ENCODE data around the gene SRRD. TPM values are rescaled to one million over a fixed set of nuclear protein-coding genes. Genes with fewer than 3 reads are reported as not detected.

SRRD gene
- total and polyA plus RNA-seq, 12 donors: 10.3 to 261 (median 17.1) TPM

- 93 to 98% (median 95%) methylated on average over 15 to 26 of the region's 26 CpGs for WGBS, 4 donors
- intact Hi-C loops (cut with DNase I): no loop called here
Measured at GRCh38 chr22:26457661-26458272, 25.9 kb upstream of the SRRD start.

GRCh38 chr22:26460202-26460601, 23.5 kb upstream of the SRRD start:
- Histone ChIP-seq H3K27ac (no peak overlapping the region), H3K4me1 (replicated peaks in 1 of 2) (peaks cover 6 to 33% of the 10 kb centered on the region in 2 donors), H3K36me3 (replicated peaks in 1 of 2) (peaks cover 0 to 49% of the 10 kb centered on the region in 2 donors), H3K27me3 (no peaks in the 10 kb centered on the region), H3K4me3 (no peak overlapping the region), H3K9me3 (replicated peaks in 1 of 3) (no peaks in the 10 kb centered on the region)
- intact Hi-C loops (cut with DNase I): loop anchor here (2.0 to 10.0 kb wide), 3 partner anchors 58 to 95 kb away; no protein-coding TSS in a partner anchor
- no peak for DNase-seq
- no peak for TF ChIP-seq CTCF (IDR thresholded peaks at IDR 0.05)
- TF ChIP-seq POLR2A (IDR thresholded peaks at IDR 0.05): no peak
- WGBS, 4 donors: 77 to 86% (median 84%) methylated on average over 6 of the region's 6 CpGs

More at GRCh38 chr22:26457661-26458272, 25.9 kb upstream of the SRRD start:
- Histone ChIP-seq H3K9me3 (replicated peaks in 1 of 3) (no peaks in the 10 kb centered on the region), H3K4me1 (replicated peaks in 1 of 2) (peaks cover 2 to 19% of the 10 kb centered on the region in 2 donors), H3K27me3 (no peaks in the 10 kb centered on the region), H3K27ac (no peak overlapping the region), H3K36me3 (replicated peaks in 1 of 2) (peaks cover 0 to 44% of the 10 kb centered on the region in 2 donors), H3K4me3 (no peak overlapping the region)
- DNase-seq: no peak
- TF ChIP-seq POLR2A (IDR thresholded peaks at IDR 0.05): no peak
- no peak for TF ChIP-seq CTCF (IDR thresholded peaks at IDR 0.05)

GRCh38 chr22:26461188-26461810, 22.4 kb upstream of the SRRD start:
- Histone ChIP-seq H3K4me1 (replicated peaks in 1 of 2) (peaks cover 6 to 33% of the 10 kb centered on the region in 2 donors), H3K4me3 (no peak overlapping the region), H3K27me3 (no peaks in the 10 kb centered on the region), H3K9me3 (replicated peaks in 1 of 3) (no peaks in the 10 kb centered on the region), H3K36me3 (replicated peaks in 1 of 2) (peaks cover 0 to 53% of the 10 kb centered on the region in 2 donors), H3K27ac (no peak overlapping the region)
- TF ChIP-seq POLR2A (IDR thresholded peaks at IDR 0.05): no peak
- TF ChIP-seq CTCF (IDR thresholded peaks at IDR 0.05): peak; percentile 59 to 79 (median 72)
- intact Hi-C loops (cut with DNase I): loop anchor here (2.0 to 10.0 kb wide), 3 partner anchors 59 to 96 kb away; no protein-coding TSS in a partner anchor
- WGBS, 4 donors: 14 to 25% (median 19%) methylated on average over 3 of the region's 3 CpGs
- peak; percentile 57 to 82 (median 77) for DNase-seq

- peak in 1 of 7 donors; percentile 9 for DNase-seq
- Histone ChIP-seq H3K36me3 (replicated peaks in 1 of 2) (peaks cover 0 to 54% of the 10 kb centered on the region in 2 donors), H3K4me3 (no peak overlapping the region), H3K9me3 (replicated peaks in 1 of 3) (no peaks in the 10 kb centered on the region), H3K27ac (peak overlapping the region in 1 of 5 donors; percentile 55), H3K27me3 (no peaks in the 10 kb centered on the region), H3K4me1 (replicated peaks in 1 of 2) (peaks cover 6 to 33% of the 10 kb centered on the region in 2 donors)
- TF ChIP-seq CTCF (IDR thresholded peaks at IDR 0.05) (no peak), POLR2A (IDR thresholded peaks at IDR 0.05) (no peak)
- intact Hi-C loops (cut with DNase I): loop anchor here (5.0 to 10.0 kb wide), 2 partner anchors 60 to 67 kb away; no protein-coding TSS in a partner anchor
- WGBS, 4 donors: 77 to 87% (median 81%) methylated on average over 5 of the region's 5 CpGs
Measured at GRCh38 chr22:26462051-26462450, 21.6 kb upstream of the SRRD start.

All from adrenal gland (tissue), 12 donors.